Calu3 (cell line): Measurements from ENCODE around the gene TSPAN12. TPM values are rescaled to one million over a fixed set of nuclear protein-coding genes. Genes with fewer than 3 reads are reported as not detected.
A peak's percentile ranks its signal among the peaks of the same experiment; 100 is the strongest.

Source experiments
- BruUV-seq: library from RNA; stranded (reverse); fragments of 400-500 nt; replicated peaks from 2 replicates; lab custom pipeline; 2021; lab: Mats Ljungman, UMichigan
- CTCF ChIA-PET: fragments of 300-600 bp; sonication (Branson Sonifier 250); formaldehyde crosslinking; loops from one replicate; lab custom pipeline; 2022; ENCODE audit warnings: antibody characterized with exemption; lab: Charles Lee
- DNase-seq: peaks from one replicate; pipeline ENCODE4 v3.0.0; 2022
- H3K27ac Mint-ChIP-seq: one replicate; pipeline ENCODE4 v1.8.0; 2022; ENCODE audit warnings: mixed read lengths; ENCODE audit not compliant: unreplicated experiment
- H3K27me3 Mint-ChIP-seq: one replicate; pipeline ENCODE4 v1.8.0; 2022; ENCODE audit warnings: mixed read lengths; ENCODE audit not compliant: unreplicated experiment
- H3K36me3 Mint-ChIP-seq: one replicate; pipeline ENCODE4 v1.8.0; 2022; ENCODE audit warnings: mild to moderate bottlenecking, moderate library complexity, mixed read lengths; ENCODE audit not compliant: insufficient read depth, unreplicated experiment
- H3K4me1 Mint-ChIP-seq: one replicate; pipeline ENCODE4 v1.8.0; 2022; ENCODE audit warnings: mild to moderate bottlenecking, low read depth, mixed read lengths; ENCODE audit not compliant: unreplicated experiment
- H3K4me3 Mint-ChIP-seq: one replicate; pipeline ENCODE4 v1.8.0; 2022; ENCODE audit warnings: mild to moderate bottlenecking, low read depth, moderate library complexity, mixed read lengths; ENCODE audit not compliant: unreplicated experiment
- H3K9me3 Mint-ChIP-seq: one replicate; pipeline ENCODE4 v1.8.0; 2022; ENCODE audit warnings: low read depth, mixed read lengths; ENCODE audit not compliant: unreplicated experiment
- CTCF ChIP-seq: fragments of 200-600 bp; IDR thresholded peaks from one replicate; pipeline ENCODE4 v1.8.0; 2022; ENCODE audit warnings: antibody characterized with exemption; ENCODE audit not compliant: unreplicated experiment
- intact Hi-C: fragments of 100-400 bp; cut with micrococcal nuclease; formaldehyde crosslinking; loops from one replicate; pipeline ENCODE4 v1.10.0; 2022; ENCODE audit not compliant: unreplicated experiment
- total RNA-seq: library from RNA; stranded (reverse); gene quantifications from 2 replicates; pipeline ENCODE4 v1.2.3, GENCODE V29; 2022

Gene TSPAN12
- total RNA-seq, 1 experiment from 2014 or later, result 14.6 TPM

- no peak for TF ChIP-seq CTCF
- H3K9me3 Mint-ChIP-seq, result no peaks in the 10 kb centered on the region
- BruUV-seq, result no TSS peak
- H3K4me3 Mint-ChIP-seq, result no peak overlapping the region
- H3K27me3 Mint-ChIP-seq, result no peaks in the 10 kb centered on the region
- H3K36me3 Mint-ChIP-seq, result no peaks in the 10 kb centered on the region
- no peak for DNase-seq
- CTCF ChIA-PET, result no interaction called here
- H3K4me1 Mint-ChIP-seq, result no peaks in the 10 kb centered on the region
- intact Hi-C loops, result no loop called here
- H3K27ac Mint-ChIP-seq, result no peak overlapping the region
Observed at GRCh38 chr7:120760050-120760449, 97.9 kb downstream of the TSPAN12 start.

GRCh38 chr7:120743128-120743527 lies 114.8 kb downstream of the TSPAN12 start:
- CTCF ChIA-PET, result no interaction called here
- Mint-ChIP-seq H3K9me3 (no peaks in the 10 kb centered on the region), H3K36me3 (no peaks in the 10 kb centered on the region), H3K4me3 (peak overlapping the region; percentile 4), H3K27ac (peak overlapping the region; percentile 59), H3K4me1 (peaks cover 31% of the 10 kb centered on the region), H3K27me3 (no peaks in the 10 kb centered on the region)
- DNase-seq, result peak; percentile 15
- TF ChIP-seq CTCF, result no peak
- intact Hi-C loops, result no loop called here
- BruUV-seq, result no TSS peak

- intact Hi-C loops, result no loop called here
- Mint-ChIP-seq H3K36me3 (no peaks in the 10 kb centered on the region), H3K4me1 (peaks cover 31% of the 10 kb centered on the region), H3K27me3 (no peaks in the 10 kb centered on the region), H3K4me3 (peak overlapping the region; percentile 21), H3K27ac (peak overlapping the region; percentile 59), H3K9me3 (no peaks in the 10 kb centered on the region)
- TF ChIP-seq CTCF, result no peak
- no TSS peak for BruUV-seq
- CTCF ChIA-PET, result no interaction called here
- DNase-seq, result no peak
Observed at GRCh38 chr7:120742372-120742771, 115.6 kb downstream of the TSPAN12 start.

- CTCF ChIA-PET, result interaction anchor here (0.6 to 0.7 kb wide), 3 partner anchors 11 to 50 kb away, joined by 3 to 4 read pairs (median 4); no protein-coding TSS in a partner anchor
- Mint-ChIP-seq H3K9me3 (no peaks in the 10 kb centered on the region), H3K4me1 (peaks cover 31% of the 10 kb centered on the region), H3K27ac (no peak overlapping the region), H3K36me3 (no peaks in the 10 kb centered on the region), H3K4me3 (peak overlapping the region; percentile 22), H3K27me3 (no peaks in the 10 kb centered on the region)
- no TSS peak for BruUV-seq
- intact Hi-C loops, result no loop called here
- DNase-seq, result peak; percentile 26
- no peak for TF ChIP-seq CTCF
Observed at GRCh38 chr7:120741371-120742042, 116.4 kb downstream of the TSPAN12 start.
